GM23338 (cell line): ENCODE measurements around the gene FAXDC2.

ENCODE experiments used
- POLR2AphosphoS5 ChIP-seq: IDR thresholded peaks from 2 replicates; pipeline ENCODE4 v1.6.1; 2016; ENCODE audit warnings: antibody characterized with exemption, low read depth
- TF ChIP-seq, protein P1 (sequence below), 2 experiments: fragments of 200-600 bp in 1 of 2; sonication (generic) in 1 of 2; conservative IDR thresholded peaks; 2 replicates each; pipeline versions ENCODE4 v1.5.1 to v1.6.1; 2016 to 2017; ENCODE audit warnings: antibody characterized with exemption in 2 of 2, low read depth in 2 of 2, mild to moderate bottlenecking in 2 of 2, moderate library complexity in 1 of 2

DNA sequence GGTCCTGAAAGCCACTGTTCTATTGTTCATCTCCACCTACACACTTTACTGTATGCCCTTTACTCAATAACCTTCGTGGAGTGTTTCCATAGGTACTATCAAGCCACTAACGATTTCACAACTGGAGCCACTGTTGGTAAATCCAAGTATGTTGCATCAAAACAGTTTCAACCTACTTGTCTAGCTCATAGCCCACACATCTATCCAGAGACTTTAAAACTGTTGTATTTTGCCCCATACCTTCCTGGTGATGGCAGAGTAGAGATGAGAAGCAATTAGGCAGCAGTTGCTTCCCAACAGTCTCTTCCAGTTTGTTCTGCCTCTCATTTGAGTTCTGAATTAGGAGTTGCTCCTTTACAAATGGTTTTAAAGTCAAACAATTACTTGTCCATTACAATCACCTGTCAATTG lies 607 bp downstream of the FAXDC2 start:
- TF ChIP-seq, protein P1, sequence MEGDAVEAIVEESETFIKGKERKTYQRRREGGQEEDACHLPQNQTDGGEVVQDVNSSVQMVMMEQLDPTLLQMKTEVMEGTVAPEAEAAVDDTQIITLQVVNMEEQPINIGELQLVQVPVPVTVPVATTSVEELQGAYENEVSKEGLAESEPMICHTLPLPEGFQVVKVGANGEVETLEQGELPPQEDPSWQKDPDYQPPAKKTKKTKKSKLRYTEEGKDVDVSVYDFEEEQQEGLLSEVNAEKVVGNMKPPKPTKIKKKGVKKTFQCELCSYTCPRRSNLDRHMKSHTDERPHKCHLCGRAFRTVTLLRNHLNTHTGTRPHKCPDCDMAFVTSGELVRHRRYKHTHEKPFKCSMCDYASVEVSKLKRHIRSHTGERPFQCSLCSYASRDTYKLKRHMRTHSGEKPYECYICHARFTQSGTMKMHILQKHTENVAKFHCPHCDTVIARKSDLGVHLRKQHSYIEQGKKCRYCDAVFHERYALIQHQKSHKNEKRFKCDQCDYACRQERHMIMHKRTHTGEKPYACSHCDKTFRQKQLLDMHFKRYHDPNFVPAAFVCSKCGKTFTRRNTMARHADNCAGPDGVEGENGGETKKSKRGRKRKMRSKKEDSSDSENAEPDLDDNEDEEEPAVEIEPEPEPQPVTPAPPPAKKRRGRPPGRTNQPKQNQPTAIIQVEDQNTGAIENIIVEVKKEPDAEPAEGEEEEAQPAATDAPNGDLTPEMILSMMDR (conservative IDR thresholded peaks at IDR 0.05; ENCODE audit: low read depth in 2 of 2) = no peak
- no peak for TF ChIP-seq POLR2AphosphoS5
